Panc1 (cell line): ENCODE measurements around the gene NCAPG2. TPM values are rescaled to one million over a fixed set of nuclear protein-coding genes. Genes with fewer than 3 reads are reported as not detected.

Experiments used
- ATAC-seq: fragments of 200-7000 bp; cut with Tn5 transposase; 2 replicates; pipeline ENCODE4 v1.9.1; 2020; ENCODE audit warnings: mild to moderate bottlenecking, moderate library complexity
- BruUV-seq: library from RNA; stranded (reverse); fragments of 400-500 nt; replicated peaks from 2 replicates; lab custom pipeline; 2021; lab: Mats Ljungman, UMichigan
- CTCF ChIA-PET: fragments of 300-600 bp; sonication (Branson Sonifier 250); formaldehyde crosslinking; loops from one replicate; lab custom pipeline; 2022; ENCODE audit warnings: antibody characterized with exemption; lab: Charles Lee
- POLR2A ChIA-PET: fragments of 300-600 bp; sonication (Branson Sonifier 250); formaldehyde crosslinking; loops from one replicate; lab custom pipeline; 2022; ENCODE audit warnings: antibody characterized with exemption; lab: Charles Lee
- DNase-seq: peaks from one replicate; pipeline ENCODE4 v3.0.0-alpha.2; 2010; ENCODE audit warnings: low read depth, low spot score
- H3K27ac ChIP-seq: 2 replicates; pipeline ENCODE4 v1.5.1; 2011; ENCODE audit warnings: mild to moderate bottlenecking, low read length, inconsistent platforms
- H3K27me3 ChIP-seq: fragments of 200-500 bp; sonication (Bioruptor generic); 2 replicates; pipeline ENCODE4 v1.6.0; 2014; ENCODE audit warnings: low read length, inconsistent platforms; ENCODE audit not compliant: control insufficient read depth, insufficient read depth
- H3K36me3 ChIP-seq: fragments of 200-500 bp; sonication (Bioruptor generic); 2 replicates; pipeline ENCODE4 v1.5.1; 2014; ENCODE audit warnings: inconsistent platforms, mild to moderate bottlenecking, low read length, moderate library complexity; ENCODE audit not compliant: control insufficient read depth, insufficient read depth
- H3K4me1 ChIP-seq: 2 replicates; pipeline ENCODE4 v1.5.1; 2011; ENCODE audit warnings: inconsistent platforms, mild to moderate bottlenecking, low read length, moderate library complexity; ENCODE audit not compliant: control insufficient read depth, insufficient read depth
- H3K4me3 ChIP-seq, 2 experiments: 2 replicates each; pipeline ENCODE4 v1.5.1; 2011 to 2012; ENCODE audit warnings: low read depth in 2 of 2, low read length in 2 of 2, mild to moderate bottlenecking in 2 of 2, inconsistent platforms in 1 of 2, moderate library complexity in 1 of 2
- H3K9me3 ChIP-seq: fragments of 200-500 bp; sonication (Bioruptor generic); 2 replicates; pipeline ENCODE4 v1.5.1; 2014; ENCODE audit warnings: low read depth, mild to moderate bottlenecking, inconsistent platforms, low read length, moderate library complexity; ENCODE audit not compliant: control insufficient read depth, insufficient read depth
- POLR2AphosphoS5 ChIP-seq: IDR thresholded peaks from 2 replicates; pipeline ENCODE4 v1.6.1; 2012; ENCODE audit warnings: mild to moderate bottlenecking, low read depth, low read length, moderate library complexity
- SIN3A ChIP-seq: IDR thresholded peaks from 2 replicates; pipeline ENCODE4 v1.6.1; 2012; ENCODE audit warnings: low read depth, mild to moderate bottlenecking, low read length, moderate library complexity, borderline replicate concordance; ENCODE audit not compliant: insufficient read depth
- TCF7L2 ChIP-seq: IDR thresholded peaks from 2 replicates; pipeline ENCODE4 v1.6.1; 2011; ENCODE audit warnings: mild to moderate bottlenecking, low read depth, low read length, inconsistent platforms
- in situ Hi-C: cut with HindIII; loops from 2 replicates; pipeline ENCODE4 v1.10.0; 2016; ENCODE audit warnings: low sequenced_read_pairs, low pct_unique_long_range_greater_than_20kb
- intact Hi-C: fragments of 100-400 bp; cut with micrococcal nuclease; formaldehyde crosslinking; loops from one replicate; pipeline ENCODE4 v1.10.0; 2022; ENCODE audit not compliant: unreplicated experiment
- total RNA-seq: library from RNA; stranded (reverse); gene quantifications from one replicate; pipeline ENCODE4 v1.2.1, GENCODE V29; 2021; ENCODE audit not compliant: unreplicated experiment
- TF ChIP-seq, protein P1 (sequence below): fragments of 450-650 bp; IDR thresholded peaks from 2 replicates; pipeline ENCODE4 v1.5.1; 2017; ENCODE audit warnings: mild to moderate bottlenecking
- TF ChIP-seq, protein P2 (sequence below), 2 experiments: IDR thresholded peaks; 2 replicates each; pipeline ENCODE4 v1.6.1; 2011 to 2012; ENCODE audit warnings: low read depth in 2 of 2, control low read depth in 1 of 2, low read length in 1 of 2, mild to moderate bottlenecking in 1 of 2, moderate library complexity in 1 of 2; ENCODE audit not compliant: insufficient read depth in 1 of 2

Gene NCAPG2
- total RNA-seq, 1 experiment from 2014 or later, result 81.4 TPM

GRCh38 chr7:158710651-158711102 is 6.1 kb upstream of the NCAPG2 start:
- ATAC-seq, result no peak
- Histone ChIP-seq H3K9me3 (no peaks in the 10 kb centered on the region; the same call in 1 of the 2 replicates), H3K4me1 (peaks cover 2% of the 10 kb centered on the region; the same call in 1 of the 2 replicates), H3K27me3 (no peaks in the 10 kb centered on the region), H3K36me3 (no peaks in the 10 kb centered on the region), H3K27ac (no peak overlapping the region), H3K4me3 (no peak overlapping the region)
- CTCF ChIA-PET, result no interaction called here
- intact Hi-C loops (no loop called here), in situ Hi-C loops (no loop called here)
- DNase-seq, result no peak
- no TSS peak for BruUV-seq
- TF ChIP-seq, protein P1, sequence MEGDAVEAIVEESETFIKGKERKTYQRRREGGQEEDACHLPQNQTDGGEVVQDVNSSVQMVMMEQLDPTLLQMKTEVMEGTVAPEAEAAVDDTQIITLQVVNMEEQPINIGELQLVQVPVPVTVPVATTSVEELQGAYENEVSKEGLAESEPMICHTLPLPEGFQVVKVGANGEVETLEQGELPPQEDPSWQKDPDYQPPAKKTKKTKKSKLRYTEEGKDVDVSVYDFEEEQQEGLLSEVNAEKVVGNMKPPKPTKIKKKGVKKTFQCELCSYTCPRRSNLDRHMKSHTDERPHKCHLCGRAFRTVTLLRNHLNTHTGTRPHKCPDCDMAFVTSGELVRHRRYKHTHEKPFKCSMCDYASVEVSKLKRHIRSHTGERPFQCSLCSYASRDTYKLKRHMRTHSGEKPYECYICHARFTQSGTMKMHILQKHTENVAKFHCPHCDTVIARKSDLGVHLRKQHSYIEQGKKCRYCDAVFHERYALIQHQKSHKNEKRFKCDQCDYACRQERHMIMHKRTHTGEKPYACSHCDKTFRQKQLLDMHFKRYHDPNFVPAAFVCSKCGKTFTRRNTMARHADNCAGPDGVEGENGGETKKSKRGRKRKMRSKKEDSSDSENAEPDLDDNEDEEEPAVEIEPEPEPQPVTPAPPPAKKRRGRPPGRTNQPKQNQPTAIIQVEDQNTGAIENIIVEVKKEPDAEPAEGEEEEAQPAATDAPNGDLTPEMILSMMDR, result no peak
- TF ChIP-seq, protein P2, sequence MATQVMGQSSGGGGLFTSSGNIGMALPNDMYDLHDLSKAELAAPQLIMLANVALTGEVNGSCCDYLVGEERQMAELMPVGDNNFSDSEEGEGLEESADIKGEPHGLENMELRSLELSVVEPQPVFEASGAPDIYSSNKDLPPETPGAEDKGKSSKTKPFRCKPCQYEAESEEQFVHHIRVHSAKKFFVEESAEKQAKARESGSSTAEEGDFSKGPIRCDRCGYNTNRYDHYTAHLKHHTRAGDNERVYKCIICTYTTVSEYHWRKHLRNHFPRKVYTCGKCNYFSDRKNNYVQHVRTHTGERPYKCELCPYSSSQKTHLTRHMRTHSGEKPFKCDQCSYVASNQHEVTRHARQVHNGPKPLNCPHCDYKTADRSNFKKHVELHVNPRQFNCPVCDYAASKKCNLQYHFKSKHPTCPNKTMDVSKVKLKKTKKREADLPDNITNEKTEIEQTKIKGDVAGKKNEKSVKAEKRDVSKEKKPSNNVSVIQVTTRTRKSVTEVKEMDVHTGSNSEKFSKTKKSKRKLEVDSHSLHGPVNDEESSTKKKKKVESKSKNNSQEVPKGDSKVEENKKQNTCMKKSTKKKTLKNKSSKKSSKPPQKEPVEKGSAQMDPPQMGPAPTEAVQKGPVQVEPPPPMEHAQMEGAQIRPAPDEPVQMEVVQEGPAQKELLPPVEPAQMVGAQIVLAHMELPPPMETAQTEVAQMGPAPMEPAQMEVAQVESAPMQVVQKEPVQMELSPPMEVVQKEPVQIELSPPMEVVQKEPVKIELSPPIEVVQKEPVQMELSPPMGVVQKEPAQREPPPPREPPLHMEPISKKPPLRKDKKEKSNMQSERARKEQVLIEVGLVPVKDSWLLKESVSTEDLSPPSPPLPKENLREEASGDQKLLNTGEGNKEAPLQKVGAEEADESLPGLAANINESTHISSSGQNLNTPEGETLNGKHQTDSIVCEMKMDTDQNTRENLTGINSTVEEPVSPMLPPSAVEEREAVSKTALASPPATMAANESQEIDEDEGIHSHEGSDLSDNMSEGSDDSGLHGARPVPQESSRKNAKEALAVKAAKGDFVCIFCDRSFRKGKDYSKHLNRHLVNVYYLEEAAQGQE (IDR thresholded peaks at IDR 0.05; ENCODE audit: insufficient read depth in 1 of 2, low read depth in 2 of 2, low read length in 1 of 2), result no peak
- TF ChIP-seq TCF7L2 (no peak), POLR2AphosphoS5 (no peak), SIN3A (no peak)
- POLR2A ChIA-PET, result no interaction called here

DNA sequence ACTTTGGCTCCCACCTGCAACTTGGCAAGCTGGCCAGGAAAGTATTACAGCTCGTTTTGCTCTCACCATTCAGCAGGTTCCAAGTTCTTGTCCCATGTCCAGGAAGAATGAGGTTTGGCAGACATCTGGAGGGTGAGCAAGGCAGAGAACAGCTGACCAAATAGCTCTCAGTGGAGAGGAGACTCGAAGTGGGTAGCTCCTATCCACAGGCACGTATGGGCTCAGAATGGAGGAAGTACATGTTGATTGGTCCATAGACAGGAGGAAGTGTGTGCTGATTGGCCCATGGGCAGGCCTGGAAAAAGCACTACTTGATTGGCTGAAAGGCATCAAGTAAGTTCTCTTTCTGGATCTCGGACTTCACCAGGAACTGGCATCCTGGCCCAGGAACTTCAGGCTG is 3.0 kb upstream of the NCAPG2 start:
- CTCF ChIA-PET, result no interaction called here
- no peaks in the 10 kb centered on the region for H3K27me3 ChIP-seq
- no TSS peak for BruUV-seq
- no peak for DNase-seq
- in situ Hi-C loops (no loop called here), intact Hi-C loops (no loop called here)
- no peak for ATAC-seq
- no peaks in the 10 kb centered on the region; the same call in 1 of the 2 replicates for H3K9me3 ChIP-seq
- H3K36me3 ChIP-seq, result no peaks in the 10 kb centered on the region
- H3K27ac ChIP-seq, result no peak overlapping the region
- no peak overlapping the region for H3K4me3 ChIP-seq
- H3K4me1 ChIP-seq, result peaks cover 12% of the 10 kb centered on the region
- POLR2A ChIA-PET, result no interaction called here
- TF ChIP-seq POLR2AphosphoS5, result no peak
- TF ChIP-seq SIN3A, result no peak
- TF ChIP-seq, protein P1, result no peak
- no peak for TF ChIP-seq TCF7L2
- TF ChIP-seq, protein P2 (IDR thresholded peaks at IDR 0.05; ENCODE audit: insufficient read depth in 1 of 2, low read depth in 2 of 2, low read length in 1 of 2), result no peak
